Measurements from ENCODE around the gene SRGAP2B.
"Not testable (repeated sequence)": the region's sequence is repeated elsewhere in the genome, so short reads cannot be mapped to it uniquely, and the experiment has no call there.

GRCh38 chr1:145063941-145064648, 31.0 kb downstream of the SRGAP2B start:
- not testable (repeated sequence) for TF ChIP-seq CTCF, POLR2A (IDR thresholded peaks at IDR 0.05)

Data from body of pancreas (tissue), 4 donors.